ENCODE measurements around the gene TESK1. TPM values are rescaled to one million over a fixed set of nuclear protein-coding genes. Genes with fewer than 3 reads are reported as not detected.
"Not testable (repeated sequence)": the region's sequence is repeated elsewhere in the genome, so short reads cannot be mapped to it uniquely, and the experiment has no call there.

The TESK1 gene
- total RNA-seq, 6 donors from 2014 or later, result 36.9 to 61.9 (median 43.6) TPM

DNA sequence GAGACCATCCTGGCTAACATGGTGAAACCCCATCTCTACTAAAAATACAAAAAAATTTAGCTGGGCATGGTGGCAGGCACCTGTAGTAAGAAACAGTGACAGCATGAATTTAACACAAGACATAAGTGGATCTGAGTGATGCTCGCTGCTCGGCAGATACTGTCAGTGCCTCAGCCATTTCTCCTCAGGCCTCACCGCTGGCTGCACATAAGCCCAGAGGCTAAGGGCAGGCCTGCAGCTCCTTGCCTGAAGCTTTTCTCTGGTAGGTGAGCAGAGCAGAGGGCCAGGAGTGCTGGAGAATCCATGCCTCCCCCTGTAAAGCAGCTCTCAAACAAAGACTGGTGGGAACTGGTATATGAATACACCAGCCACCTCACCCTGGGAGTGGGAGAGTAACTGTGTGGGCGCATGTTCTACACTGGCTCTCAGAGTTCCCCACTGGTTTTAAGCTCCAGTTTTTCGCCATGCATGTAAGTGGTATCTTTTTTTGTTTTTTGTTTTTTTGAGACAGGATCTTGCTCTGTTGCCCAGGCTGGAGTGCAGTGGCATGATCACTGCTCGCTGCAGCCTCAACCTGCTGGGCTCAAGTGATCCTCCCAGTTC lies 23.4 kb downstream of the TESK1 start:
- WGBS, 2 donors, result 93 to 98% methylated on average over 6 of the region's 6 CpGs
- no peak for DNase-seq

GRCh38 chr9:35629597-35629996 lies 24.5 kb downstream of the TESK1 start:
- Histone ChIP-seq H3K4me3 (no peak overlapping the region), H3K9me3 (no peaks in the 10 kb centered on the region), H3K4me1 (no peaks in the 10 kb centered on the region), H3K27me3 (no peaks in the 10 kb centered on the region), H3K36me3 (no peaks in the 10 kb centered on the region), H3K27ac (no peak overlapping the region)
- DNase-seq (no peak), ATAC-seq (ENCODE audit: low FRiP score in 2 of 2) (no peak)
- TF ChIP-seq, protein P1, sequence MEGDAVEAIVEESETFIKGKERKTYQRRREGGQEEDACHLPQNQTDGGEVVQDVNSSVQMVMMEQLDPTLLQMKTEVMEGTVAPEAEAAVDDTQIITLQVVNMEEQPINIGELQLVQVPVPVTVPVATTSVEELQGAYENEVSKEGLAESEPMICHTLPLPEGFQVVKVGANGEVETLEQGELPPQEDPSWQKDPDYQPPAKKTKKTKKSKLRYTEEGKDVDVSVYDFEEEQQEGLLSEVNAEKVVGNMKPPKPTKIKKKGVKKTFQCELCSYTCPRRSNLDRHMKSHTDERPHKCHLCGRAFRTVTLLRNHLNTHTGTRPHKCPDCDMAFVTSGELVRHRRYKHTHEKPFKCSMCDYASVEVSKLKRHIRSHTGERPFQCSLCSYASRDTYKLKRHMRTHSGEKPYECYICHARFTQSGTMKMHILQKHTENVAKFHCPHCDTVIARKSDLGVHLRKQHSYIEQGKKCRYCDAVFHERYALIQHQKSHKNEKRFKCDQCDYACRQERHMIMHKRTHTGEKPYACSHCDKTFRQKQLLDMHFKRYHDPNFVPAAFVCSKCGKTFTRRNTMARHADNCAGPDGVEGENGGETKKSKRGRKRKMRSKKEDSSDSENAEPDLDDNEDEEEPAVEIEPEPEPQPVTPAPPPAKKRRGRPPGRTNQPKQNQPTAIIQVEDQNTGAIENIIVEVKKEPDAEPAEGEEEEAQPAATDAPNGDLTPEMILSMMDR (IDR thresholded peaks at IDR 0.05), result no peak
- WGBS, 2 donors, result 89 to 93% methylated on average over 5 of the region's 5 CpGs

More for the DNA sequence above, 23.4 kb downstream of the TESK1 start:
- no peaks in the 10 kb centered on the region for H3K9me3 ChIP-seq
- H3K27ac ChIP-seq, result no peak overlapping the region
- no peaks in the 10 kb centered on the region for H3K4me1 ChIP-seq
- no peaks in the 10 kb centered on the region for H3K36me3 ChIP-seq
- TF ChIP-seq POLR2AphosphoS5 (IDR thresholded peaks at IDR 0.05) (no peak), EP300 (IDR thresholded peaks at IDR 0.05) (no peak), POLR2A (IDR thresholded peaks at IDR 0.05) (no peak)
- TF ChIP-seq, protein P1 (IDR thresholded peaks at IDR 0.05), result no peak
- no peak overlapping the region for H3K4me3 ChIP-seq
- ATAC-seq (ENCODE audit: low FRiP score in 2 of 2), result no peak
- no peaks in the 10 kb centered on the region for H3K27me3 ChIP-seq

DNA sequence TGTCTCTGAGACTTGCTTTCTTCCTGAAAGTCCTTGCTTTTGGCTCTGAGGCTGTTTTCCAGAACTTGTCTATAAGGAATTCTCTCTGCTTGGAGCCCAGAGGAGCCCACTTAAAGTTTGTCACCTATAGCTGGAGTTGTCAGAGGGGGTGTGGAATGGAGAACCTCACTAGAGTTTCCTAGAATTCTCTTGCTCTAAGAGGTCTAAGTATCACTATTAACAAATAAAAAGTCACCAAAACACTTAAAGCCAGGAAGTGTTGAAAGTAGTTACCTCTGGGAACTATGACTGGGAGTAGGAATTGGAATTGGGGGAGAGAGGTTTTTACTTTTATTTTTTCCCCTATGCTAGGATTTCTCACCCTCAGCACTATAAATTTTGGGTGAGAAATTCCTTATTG lies 30.7 kb downstream of the TESK1 start:
- Histone ChIP-seq H3K4me3 (no peak overlapping the region), H3K27ac (peak overlapping the region; percentile 24 to 72 (median 52)), H3K36me3 (no peaks in the 10 kb centered on the region), H3K27me3 (no peaks in the 10 kb centered on the region), H3K9me3 (no peaks in the 10 kb centered on the region), H3K4me1 (peaks cover 4 to 16% (median 14%) of the 10 kb centered on the region in 4 donors)
- DNase-seq (no peak), ATAC-seq (ENCODE audit: low FRiP score in 2 of 2) (no peak)
- no peak for TF ChIP-seq POLR2A (IDR thresholded peaks at IDR 0.05)
- TF ChIP-seq EP300 (IDR thresholded peaks at IDR 0.05), result no peak
- TF ChIP-seq, protein P1 (IDR thresholded peaks at IDR 0.05), result no peak
- TF ChIP-seq POLR2AphosphoS5 (IDR thresholded peaks at IDR 0.05), result no peak

GRCh38 chr9:35636135-35636876 lies 31.2 kb downstream of the TESK1 start:
- Histone ChIP-seq H3K4me1 (peaks cover 4 to 16% (median 14%) of the 10 kb centered on the region in 4 donors), H3K9me3 (no peaks in the 10 kb centered on the region), H3K36me3 (no peaks in the 10 kb centered on the region), H3K27me3 (no peaks in the 10 kb centered on the region), H3K27ac (peak overlapping the region; percentile 24 to 72 (median 52)), H3K4me3 (no peak overlapping the region)
- 62 to 73% methylated on average over 9 of the region's 9 CpGs for WGBS, 2 donors
- DNase-seq, result no peak
- peak in 1 of 4 donors; percentile 38 for TF ChIP-seq POLR2A (IDR thresholded peaks at IDR 0.05)
- TF ChIP-seq, protein P1 (IDR thresholded peaks at IDR 0.05), result no peak
- peak in 1 of 2 donors; percentile 64 for ATAC-seq (ENCODE audit: low FRiP score in 2 of 2)

DNA sequence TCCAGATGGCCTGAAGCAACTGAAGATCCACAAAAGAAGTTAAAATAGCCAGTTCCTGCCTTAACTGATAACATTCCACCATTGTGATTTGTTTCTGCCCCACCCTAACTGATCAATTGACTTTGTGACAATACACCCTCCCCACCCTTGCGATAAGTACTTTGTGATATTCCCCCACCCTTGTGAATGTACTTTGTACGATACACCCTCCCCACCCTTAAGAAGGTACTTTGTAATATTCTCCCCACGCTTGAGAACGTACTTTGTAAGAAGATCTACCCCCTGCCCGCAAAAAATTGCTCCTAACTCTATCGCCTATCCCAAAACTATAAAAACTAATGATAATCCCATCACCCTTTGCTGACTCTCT lies 31.8 kb downstream of the TESK1 start:
- not testable (repeated sequence) for H3K36me3 ChIP-seq; ATAC-seq (ENCODE audit: low FRiP score in 2 of 2); H3K4me3 ChIP-seq; H3K27me3 ChIP-seq; H3K9me3 ChIP-seq; DNase-seq
- 81 to 93% methylated on average over 6 of the region's 6 CpGs for WGBS, 2 donors
- peaks cover 4 to 16% (median 14%) of the 10 kb centered on the region in 4 donors for H3K4me1 ChIP-seq
- peak overlapping the region in 2 of 4 donors; percentile 72 for H3K27ac ChIP-seq

DNA sequence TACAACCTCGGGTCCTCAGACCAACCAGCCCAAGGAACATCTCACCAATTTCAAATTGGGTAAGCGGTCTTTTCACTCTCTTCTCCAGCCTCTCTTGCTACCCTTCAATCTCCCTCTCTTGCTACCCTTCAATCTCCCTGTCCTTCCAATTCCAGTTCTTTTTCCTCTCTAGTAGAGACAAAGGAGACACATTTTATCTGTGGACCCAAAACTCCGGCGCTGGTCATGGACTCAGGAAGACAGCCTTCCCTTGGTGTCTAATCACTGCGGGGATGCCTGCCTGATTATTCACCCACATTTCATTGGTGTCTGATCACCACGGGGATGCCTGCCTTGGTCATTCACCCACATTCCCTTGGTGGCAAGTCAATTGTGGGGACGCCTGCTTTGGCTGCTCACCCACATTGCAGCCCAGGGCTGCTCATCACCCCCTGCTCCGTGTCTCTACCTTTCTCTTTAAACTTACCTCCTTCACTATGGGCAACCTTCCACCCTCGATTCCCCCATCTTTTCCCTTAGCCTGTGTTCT lies 32.4 kb downstream of the TESK1 start:
- ATAC-seq (ENCODE audit: low FRiP score in 2 of 2); H3K4me3 ChIP-seq; H3K27me3 ChIP-seq; H3K36me3 ChIP-seq; H3K9me3 ChIP-seq; H3K27ac ChIP-seq; DNase-seq: not testable (repeated sequence)
- WGBS, 2 donors, result 93 to 97% methylated on average over 9 of the region's 9 CpGs
- peaks cover 4 to 16% (median 14%) of the 10 kb centered on the region in 4 donors for H3K4me1 ChIP-seq

DNA sequence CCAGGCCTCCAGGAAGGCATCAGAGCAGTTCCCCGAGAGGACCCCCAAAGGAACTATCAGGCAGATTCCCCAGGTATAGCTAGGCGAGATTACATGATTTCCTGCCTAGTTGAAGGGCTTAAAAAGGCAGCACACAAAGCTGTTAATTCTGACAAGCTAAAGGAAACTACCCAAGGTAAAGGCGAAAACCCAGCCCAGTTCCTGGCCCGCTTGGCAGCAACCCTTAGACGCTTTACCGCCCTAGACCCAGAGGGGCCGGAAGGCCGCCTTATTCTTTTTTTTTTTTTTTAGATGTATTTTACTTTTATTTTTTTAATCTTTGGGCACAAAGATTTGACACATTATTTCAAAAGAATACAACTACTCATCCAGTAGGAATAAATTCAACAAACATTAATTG lies 33.7 kb downstream of the TESK1 start:
- DNase-seq; ATAC-seq (ENCODE audit: low FRiP score in 2 of 2); H3K27ac ChIP-seq; H3K27me3 ChIP-seq; H3K36me3 ChIP-seq; H3K4me3 ChIP-seq; H3K9me3 ChIP-seq: not testable (repeated sequence)
- WGBS, 2 donors, result 76% methylated on average over 6 to 8 of the region's 8 CpGs
- H3K4me1 ChIP-seq, result peaks cover 4 to 16% (median 14%) of the 10 kb centered on the region in 4 donors

DNA sequence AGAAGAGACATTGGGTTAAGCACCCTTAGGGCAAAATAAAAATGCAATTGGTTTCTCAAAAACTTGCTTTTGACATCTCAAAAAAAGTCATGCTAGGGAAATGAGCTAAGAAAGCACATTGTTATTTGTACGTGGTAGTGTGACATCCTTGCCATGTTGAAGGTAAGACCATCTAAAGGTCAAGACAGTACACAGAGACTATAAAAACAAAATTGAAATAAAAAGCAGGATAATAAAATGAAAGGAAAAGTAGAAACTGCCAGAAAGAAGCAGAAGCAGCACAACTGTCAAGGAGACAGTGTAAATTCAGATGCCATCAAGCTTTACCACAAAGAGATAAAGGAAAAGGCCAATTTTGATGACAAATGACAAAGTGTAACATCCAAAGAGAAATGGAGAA lies 34.2 kb downstream of the TESK1 start:
- DNase-seq; H3K4me3 ChIP-seq; H3K27ac ChIP-seq; H3K27me3 ChIP-seq; H3K36me3 ChIP-seq; ATAC-seq (ENCODE audit: low FRiP score in 2 of 2); H3K9me3 ChIP-seq: not testable (repeated sequence)
- WGBS, 2 donors, result 36 to 58% methylated on average over 1 of the region's 1 CpG
- H3K4me1 ChIP-seq, result peaks cover 4 to 16% (median 14%) of the 10 kb centered on the region in 4 donors

Measured in upper lobe of left lung (tissue), 6 donors.